HepG2 (cell line): ENCODE data around the gene PATZ1.
A peak's percentile ranks its signal among the peaks of the same experiment; 100 is the strongest.

Source experiments
- CHD2 ChIP-seq: IDR thresholded peaks from 2 replicates; pipeline ENCODE4 v1.6.1; 2011; ENCODE audit warnings: low read depth, low read length, improper control_type of control experiment
- EZH2 ChIP-seq: conservative IDR thresholded peaks from 2 replicates; pipeline ENCODE4 v1.6.1; 2012; ENCODE audit warnings: mild to moderate bottlenecking, low read depth, low read length, moderate library complexity
- FOSL1 ChIP-seq: sonication (generic); formaldehyde crosslinking; IDR thresholded peaks from 2 replicates; pipeline ENCODE4 v1.9.0; 2021; ENCODE audit warnings: missing genetic modification reagents, borderline replicate concordance
- MAFK ChIP-seq, 2 experiments: IDR thresholded peaks in 1 of 2; conservative IDR thresholded peaks in 1 of 2; 2 replicates each; pipeline ENCODE4 v1.6.1; 2011; ENCODE audit warnings: improper control_type of control experiment in 2 of 2, low read length in 2 of 2
- POLR2AphosphoS5 ChIP-seq: IDR thresholded peaks from 2 replicates; pipeline ENCODE4 v1.6.1; 2012; ENCODE audit warnings: low read depth, low read length
- RAD21 ChIP-seq: fragments of 450-650 bp; formaldehyde crosslinking; IDR thresholded peaks from 2 replicates; pipeline ENCODE4 v1.5.0; 2020; ENCODE audit warnings: mild to moderate bottlenecking
- RXRA ChIP-seq: sonication (generic); formaldehyde crosslinking; IDR thresholded peaks from 2 replicates; pipeline ENCODE4 v1.5.1; 2020; ENCODE audit warnings: missing genetic modification reagents
- SUZ12 ChIP-seq: fragments of 150-350 bp; IDR thresholded peaks from 2 replicates; pipeline ENCODE4 v1.6.1; 2014; ENCODE audit warnings: low read depth, low read length
- ZNF607 ChIP-seq: sonication (generic); formaldehyde crosslinking; IDR thresholded peaks from 2 replicates; pipeline ENCODE4 v1.5.1; 2020; ENCODE audit warnings: missing genetic modification reagents, mild to moderate bottlenecking, borderline replicate concordance
- ZNF773 ChIP-seq: sonication (generic); formaldehyde crosslinking; IDR thresholded peaks from 2 replicates; pipeline ENCODE4 v1.4.0; 2020; ENCODE audit warnings: missing genetic modification reagents, borderline replicate concordance
- TF ChIP-seq, protein P1 (sequence below): sonication (generic); formaldehyde crosslinking; IDR thresholded peaks from 2 replicates; pipeline ENCODE4 v1.5.0; 2020; ENCODE audit warnings: mild to moderate bottlenecking, missing genetic modification reagents, moderate library complexity
- TF ChIP-seq, protein P2 (sequence below): sonication (generic); formaldehyde crosslinking; conservative IDR thresholded peaks from 2 replicates; pipeline ENCODE4 v1.4.0; 2020; ENCODE audit warnings: missing genetic modification reagents
- TF ChIP-seq, protein P3 (sequence below): sonication (generic); formaldehyde crosslinking; IDR thresholded peaks from 2 replicates; pipeline ENCODE4 v1.5.0; 2020; ENCODE audit warnings: mild to moderate bottlenecking, missing genetic modification reagents, borderline replicate concordance

DNA sequence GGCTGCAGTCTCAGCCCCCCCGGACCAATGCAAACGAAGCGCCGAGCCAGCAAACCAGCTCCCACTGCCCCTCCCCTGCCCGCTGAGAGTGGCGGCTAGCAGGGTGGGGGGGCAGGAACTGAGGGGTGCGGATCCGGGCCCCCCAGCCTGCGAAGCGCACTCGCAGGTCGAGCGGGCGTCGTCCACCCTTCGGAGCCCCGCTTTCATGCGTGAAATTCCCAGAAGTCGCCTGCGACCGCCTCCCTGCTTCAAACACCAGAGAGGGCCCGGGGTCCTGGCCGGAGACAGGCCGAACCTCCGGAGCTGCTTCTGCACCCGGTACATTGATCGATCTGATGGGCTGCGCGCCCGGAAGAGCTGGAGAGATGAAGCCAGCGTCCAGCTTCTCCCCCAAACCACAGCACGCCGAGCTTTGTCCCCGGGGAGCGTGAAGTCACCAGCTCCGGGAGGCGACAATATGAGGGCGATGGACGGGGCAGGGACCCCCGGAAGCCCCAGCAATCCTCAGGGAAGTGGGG, 646 bp upstream of the PATZ1 start:
- TF ChIP-seq, protein P1, sequence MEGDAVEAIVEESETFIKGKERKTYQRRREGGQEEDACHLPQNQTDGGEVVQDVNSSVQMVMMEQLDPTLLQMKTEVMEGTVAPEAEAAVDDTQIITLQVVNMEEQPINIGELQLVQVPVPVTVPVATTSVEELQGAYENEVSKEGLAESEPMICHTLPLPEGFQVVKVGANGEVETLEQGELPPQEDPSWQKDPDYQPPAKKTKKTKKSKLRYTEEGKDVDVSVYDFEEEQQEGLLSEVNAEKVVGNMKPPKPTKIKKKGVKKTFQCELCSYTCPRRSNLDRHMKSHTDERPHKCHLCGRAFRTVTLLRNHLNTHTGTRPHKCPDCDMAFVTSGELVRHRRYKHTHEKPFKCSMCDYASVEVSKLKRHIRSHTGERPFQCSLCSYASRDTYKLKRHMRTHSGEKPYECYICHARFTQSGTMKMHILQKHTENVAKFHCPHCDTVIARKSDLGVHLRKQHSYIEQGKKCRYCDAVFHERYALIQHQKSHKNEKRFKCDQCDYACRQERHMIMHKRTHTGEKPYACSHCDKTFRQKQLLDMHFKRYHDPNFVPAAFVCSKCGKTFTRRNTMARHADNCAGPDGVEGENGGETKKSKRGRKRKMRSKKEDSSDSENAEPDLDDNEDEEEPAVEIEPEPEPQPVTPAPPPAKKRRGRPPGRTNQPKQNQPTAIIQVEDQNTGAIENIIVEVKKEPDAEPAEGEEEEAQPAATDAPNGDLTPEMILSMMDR (CRISPR knock-in tag), result peak; percentile 18; the same call in 1 of the 2 replicates
- no peak for TF ChIP-seq SUZ12
- no peak for TF ChIP-seq EZH2
- peak; percentile 28; the same call in 1 of the 2 replicates for TF ChIP-seq POLR2AphosphoS5
- TF ChIP-seq RAD21, result no peak
- TF ChIP-seq, protein P2, sequence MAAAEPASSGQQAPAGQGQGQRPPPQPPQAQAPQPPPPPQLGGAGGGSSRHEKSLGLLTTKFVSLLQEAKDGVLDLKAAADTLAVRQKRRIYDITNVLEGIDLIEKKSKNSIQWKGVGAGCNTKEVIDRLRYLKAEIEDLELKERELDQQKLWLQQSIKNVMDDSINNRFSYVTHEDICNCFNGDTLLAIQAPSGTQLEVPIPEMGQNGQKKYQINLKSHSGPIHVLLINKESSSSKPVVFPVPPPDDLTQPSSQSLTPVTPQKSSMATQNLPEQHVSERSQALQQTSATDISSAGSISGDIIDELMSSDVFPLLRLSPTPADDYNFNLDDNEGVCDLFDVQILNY (CRISPR knock-in tag), result 0 out of 2 replicates have a peak, but pooled peaks have one; percentile 13
- TF ChIP-seq RXRA (CRISPR knock-in tag), result peak; percentile 54; the same call in 1 of the 2 replicates
- TF ChIP-seq, protein P3, sequence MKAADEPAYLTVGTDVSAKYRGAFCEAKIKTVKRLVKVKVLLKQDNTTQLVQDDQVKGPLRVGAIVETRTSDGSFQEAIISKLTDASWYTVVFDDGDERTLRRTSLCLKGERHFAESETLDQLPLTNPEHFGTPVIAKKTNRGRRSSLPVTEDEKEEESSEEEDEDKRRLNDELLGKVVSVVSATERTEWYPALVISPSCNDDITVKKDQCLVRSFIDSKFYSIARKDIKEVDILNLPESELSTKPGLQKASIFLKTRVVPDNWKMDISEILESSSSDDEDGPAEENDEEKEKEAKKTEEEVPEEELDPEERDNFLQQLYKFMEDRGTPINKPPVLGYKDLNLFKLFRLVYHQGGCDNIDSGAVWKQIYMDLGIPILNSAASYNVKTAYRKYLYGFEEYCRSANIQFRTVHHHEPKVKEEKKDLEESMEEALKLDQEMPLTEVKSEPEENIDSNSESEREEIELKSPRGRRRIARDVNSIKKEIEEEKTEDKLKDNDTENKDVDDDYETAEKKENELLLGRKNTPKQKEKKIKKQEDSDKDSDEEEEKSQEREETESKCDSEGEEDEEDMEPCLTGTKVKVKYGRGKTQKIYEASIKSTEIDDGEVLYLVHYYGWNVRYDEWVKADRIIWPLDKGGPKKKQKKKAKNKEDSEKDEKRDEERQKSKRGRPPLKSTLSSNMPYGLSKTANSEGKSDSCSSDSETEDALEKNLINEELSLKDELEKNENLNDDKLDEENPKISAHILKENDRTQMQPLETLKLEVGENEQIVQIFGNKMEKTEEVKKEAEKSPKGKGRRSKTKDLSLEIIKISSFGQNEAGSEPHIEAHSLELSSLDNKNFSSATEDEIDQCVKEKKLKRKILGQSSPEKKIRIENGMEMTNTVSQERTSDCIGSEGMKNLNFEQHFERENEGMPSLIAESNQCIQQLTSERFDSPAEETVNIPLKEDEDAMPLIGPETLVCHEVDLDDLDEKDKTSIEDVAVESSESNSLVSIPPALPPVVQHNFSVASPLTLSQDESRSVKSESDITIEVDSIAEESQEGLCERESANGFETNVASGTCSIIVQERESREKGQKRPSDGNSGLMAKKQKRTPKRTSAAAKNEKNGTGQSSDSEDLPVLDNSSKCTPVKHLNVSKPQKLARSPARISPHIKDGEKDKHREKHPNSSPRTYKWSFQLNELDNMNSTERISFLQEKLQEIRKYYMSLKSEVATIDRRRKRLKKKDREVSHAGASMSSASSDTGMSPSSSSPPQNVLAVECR (CRISPR knock-in tag), result peak; percentile 65; the same call in 1 of the 2 replicates
- 0 out of 2 replicates have a peak, but pooled peaks have one; percentile 31 for TF ChIP-seq ZNF773
- TF ChIP-seq MAFK (conservative IDR thresholded peaks at IDR 0.05 in 1 of 2, IDR thresholded peaks at IDR 0.05 in 1 of 2; ENCODE audit: low read length in 2 of 2), result no peak
- TF ChIP-seq FOSL1 (CRISPR knock-in tag), result no peak
- TF ChIP-seq ZNF607 (CRISPR knock-in tag), result peak; percentile 76
- TF ChIP-seq CHD2, result no peak
